KOPT-K1 (cell line): Measurements from ENCODE around the gene BMPR2.
"Not testable (repeated sequence)": the region's sequence is repeated elsewhere in the genome, so short reads cannot be mapped to it uniquely, and the experiment has no call there.

Source experiments
- H3K27ac ChIP-seq: fragments of 200-600 bp; sonication (generic); 2 replicates; pipeline ENCODE4 v1.5.1; 2016; ENCODE audit warnings: antibody characterized with exemption, mild to moderate bottlenecking, low read depth, low read length; ENCODE audit not compliant: poor library complexity, severe bottlenecking
- H3K36me3 ChIP-seq: fragments of 200-600 bp; sonication (generic); 2 replicates; pipeline ENCODE4 v1.5.1; 2017; ENCODE audit warnings: antibody characterized with exemption, mild to moderate bottlenecking, low read length, moderate library complexity; ENCODE audit not compliant: insufficient read depth
- H3K9me3 ChIP-seq: fragments of 200-600 bp; sonication (generic); 2 replicates; pipeline ENCODE4 v1.5.1; 2017; ENCODE audit warnings: antibody characterized with exemption, low read length, mild to moderate bottlenecking; ENCODE audit not compliant: insufficient read depth, poor library complexity, severe bottlenecking

The BMPR2 gene

DNA sequence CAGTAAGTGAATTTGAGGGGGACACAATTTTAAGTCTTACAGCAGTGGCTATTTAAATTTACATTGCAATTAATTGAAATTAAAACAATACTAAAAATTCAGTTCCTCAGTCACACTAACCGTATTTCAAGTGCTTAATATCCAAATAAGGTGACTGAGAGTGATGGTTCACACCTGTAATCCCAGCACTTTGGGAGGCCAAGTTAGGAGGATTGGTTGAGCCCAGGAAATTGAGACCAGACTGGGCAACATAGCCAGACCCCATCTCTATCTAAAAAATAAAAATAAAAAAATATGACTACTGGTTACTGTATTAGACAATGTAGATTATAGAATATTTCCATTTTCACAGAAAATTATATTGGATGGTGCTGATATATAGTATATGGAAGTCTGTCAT lies 79.0 kb downstream of the BMPR2 start:
- H3K27ac ChIP-seq, result no peak overlapping the region

DNA sequence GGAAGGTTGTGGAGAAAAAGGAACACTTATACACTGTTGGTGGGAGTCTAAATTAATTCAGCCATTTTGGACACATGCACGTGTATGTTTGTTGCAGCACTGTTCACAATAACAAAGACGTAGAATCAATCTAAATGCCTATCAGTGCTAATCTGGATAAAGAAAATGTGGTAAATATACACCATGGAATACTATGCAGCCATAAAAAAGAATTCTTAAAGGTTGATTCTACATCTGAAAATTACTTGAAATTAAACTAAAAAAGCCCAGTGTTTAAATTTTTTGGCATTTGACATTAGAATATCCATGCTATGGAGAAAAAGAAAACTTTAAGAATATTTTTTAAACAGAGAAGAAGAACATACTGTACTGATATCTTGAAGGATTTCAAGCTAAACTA lies 84.0 kb downstream of the BMPR2 start:
- no peaks in the 10 kb centered on the region for H3K9me3 ChIP-seq
- H3K27ac ChIP-seq, result no peak overlapping the region
- no peaks in the 10 kb centered on the region for H3K36me3 ChIP-seq

More for the DNA sequence above, 79.0 kb downstream of the BMPR2 start:
- H3K36me3 ChIP-seq, result no peaks in the 10 kb centered on the region
- H3K9me3 ChIP-seq, result no peaks in the 10 kb centered on the region

DNA sequence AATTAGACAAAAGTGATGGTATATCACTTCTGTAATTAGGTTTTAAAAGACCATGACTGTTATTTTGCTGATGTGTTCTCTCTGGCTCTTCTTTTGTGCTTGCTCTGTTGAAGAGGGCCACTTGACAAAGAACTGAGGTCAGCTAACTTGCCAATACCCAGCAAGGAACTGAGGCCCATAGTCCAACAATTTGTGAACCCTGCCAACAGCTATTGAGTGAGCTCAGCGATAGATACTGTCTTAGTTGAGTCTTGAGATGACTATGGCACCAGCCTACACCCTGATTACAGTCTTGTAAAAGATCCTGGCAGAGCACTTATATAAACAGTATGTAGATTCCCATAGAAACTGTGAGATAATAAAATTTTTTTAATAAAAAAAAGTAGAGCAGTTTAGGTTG lies 103.0 kb downstream of the BMPR2 start:
- no peak overlapping the region for H3K27ac ChIP-seq
- H3K9me3 ChIP-seq, result no peaks in the 10 kb centered on the region
- no peaks in the 10 kb centered on the region for H3K36me3 ChIP-seq

DNA sequence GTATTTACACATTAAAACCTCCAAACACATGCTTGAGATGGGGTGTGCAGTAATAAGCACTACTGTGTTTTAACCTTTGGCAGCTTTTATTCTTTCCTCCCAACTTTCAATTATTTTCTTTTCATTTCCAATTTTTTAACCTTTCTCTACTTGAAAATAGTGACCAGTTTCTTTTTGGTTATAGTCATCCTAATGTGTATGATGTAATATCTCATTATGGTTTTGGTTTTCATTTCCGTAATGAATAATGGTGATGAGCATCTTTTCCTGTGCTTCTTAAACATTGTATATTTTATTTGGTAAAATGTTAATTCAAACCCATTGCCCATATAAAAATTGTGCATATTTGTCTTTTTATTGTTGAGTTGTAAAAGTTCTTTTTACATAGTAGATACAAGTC lies 103.5 kb downstream of the BMPR2 start:
- no peaks in the 10 kb centered on the region for H3K9me3 ChIP-seq
- no peak overlapping the region for H3K27ac ChIP-seq

DNA sequence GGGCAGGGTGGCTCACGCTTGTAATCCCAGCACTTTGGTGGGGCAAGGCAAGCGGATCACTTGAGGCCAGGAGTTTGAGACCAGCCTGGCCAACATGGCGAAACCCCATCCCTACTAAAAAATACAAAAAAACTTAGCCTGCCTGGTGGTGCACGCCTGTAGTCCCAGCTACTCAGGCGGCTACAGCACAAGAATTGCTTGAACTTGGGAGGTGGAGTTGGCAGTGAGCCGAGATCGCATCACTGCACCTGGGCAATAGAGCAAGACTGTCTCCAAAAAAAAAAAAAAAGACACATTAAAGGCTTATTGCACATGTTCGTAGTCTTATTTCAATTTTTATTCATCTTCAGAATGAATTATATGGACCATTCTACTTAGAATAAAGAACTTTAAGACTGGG lies 110.2 kb downstream of the BMPR2 start:
- no peaks in the 10 kb centered on the region for H3K36me3 ChIP-seq
- H3K27ac ChIP-seq, result no peak overlapping the region
- H3K9me3 ChIP-seq, result no peaks in the 10 kb centered on the region

More for the DNA sequence above, 103.5 kb downstream of the BMPR2 start:
- H3K36me3 ChIP-seq, result no peaks in the 10 kb centered on the region

DNA sequence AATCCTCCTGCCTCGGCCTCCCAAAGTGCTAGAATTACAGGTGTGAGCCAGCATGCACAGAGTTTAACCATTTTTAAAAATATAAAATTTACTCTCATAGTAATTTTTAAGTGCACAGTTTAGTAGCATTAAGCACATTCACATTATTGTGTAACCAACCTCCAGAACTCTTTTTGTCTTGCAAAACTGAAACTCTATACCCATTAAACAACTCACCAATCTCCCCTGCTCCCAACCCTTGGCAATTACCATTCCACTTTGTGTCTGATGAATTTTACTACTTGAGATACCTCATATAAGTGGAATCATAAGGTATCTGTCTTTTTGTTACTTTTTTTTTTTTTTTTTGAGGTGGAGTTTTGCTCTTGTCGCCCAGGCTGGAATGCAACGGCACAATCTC lies 112.5 kb downstream of the BMPR2 start:
- H3K9me3 ChIP-seq, result no peaks in the 10 kb centered on the region
- no peaks in the 10 kb centered on the region for H3K36me3 ChIP-seq
- H3K27ac ChIP-seq, result no peak overlapping the region

DNA sequence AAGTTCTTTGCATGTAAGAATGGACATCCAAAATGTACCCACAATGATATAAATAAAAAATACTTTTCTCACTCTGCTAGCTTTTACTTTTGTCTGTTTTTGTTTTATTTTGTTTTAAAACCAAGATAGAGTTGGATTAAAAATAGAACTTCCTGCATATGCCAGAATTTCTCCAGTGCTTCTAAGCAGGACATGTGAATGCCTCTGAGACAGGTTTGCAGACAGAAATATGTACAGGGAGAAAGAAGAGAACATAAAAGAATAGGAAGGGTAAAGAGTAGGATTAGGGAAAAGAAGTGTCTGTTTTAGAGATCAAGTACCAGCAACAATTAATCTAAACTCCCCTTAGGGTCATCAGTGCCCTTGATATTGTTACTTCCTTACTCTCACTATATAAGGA lies 114.4 kb downstream of the BMPR2 start:
- no peak overlapping the region for H3K27ac ChIP-seq
- H3K36me3 ChIP-seq, result no peaks in the 10 kb centered on the region
- no peaks in the 10 kb centered on the region for H3K9me3 ChIP-seq

DNA sequence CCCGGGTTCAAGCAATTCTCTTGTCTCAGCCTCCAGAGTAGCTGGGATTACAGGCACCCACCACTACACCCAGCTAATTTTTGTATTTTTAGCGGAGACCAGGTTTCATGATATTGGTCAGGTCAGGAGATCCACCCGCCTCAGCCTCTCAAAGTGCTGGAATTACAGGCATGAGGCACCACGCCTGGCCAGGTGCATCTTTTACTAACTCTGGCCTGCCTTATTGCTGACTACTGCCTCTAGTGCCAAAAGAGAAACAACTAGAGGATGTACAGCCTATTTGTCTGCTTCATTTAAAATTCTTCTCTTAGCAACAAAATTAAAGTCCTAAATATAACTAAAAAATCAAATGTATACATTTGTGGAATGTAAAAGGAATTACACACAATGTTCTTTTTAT lies 115.4 kb downstream of the BMPR2 start:
- no peaks in the 10 kb centered on the region for H3K9me3 ChIP-seq
- no peak overlapping the region for H3K27ac ChIP-seq
- H3K36me3 ChIP-seq, result no peaks in the 10 kb centered on the region

DNA sequence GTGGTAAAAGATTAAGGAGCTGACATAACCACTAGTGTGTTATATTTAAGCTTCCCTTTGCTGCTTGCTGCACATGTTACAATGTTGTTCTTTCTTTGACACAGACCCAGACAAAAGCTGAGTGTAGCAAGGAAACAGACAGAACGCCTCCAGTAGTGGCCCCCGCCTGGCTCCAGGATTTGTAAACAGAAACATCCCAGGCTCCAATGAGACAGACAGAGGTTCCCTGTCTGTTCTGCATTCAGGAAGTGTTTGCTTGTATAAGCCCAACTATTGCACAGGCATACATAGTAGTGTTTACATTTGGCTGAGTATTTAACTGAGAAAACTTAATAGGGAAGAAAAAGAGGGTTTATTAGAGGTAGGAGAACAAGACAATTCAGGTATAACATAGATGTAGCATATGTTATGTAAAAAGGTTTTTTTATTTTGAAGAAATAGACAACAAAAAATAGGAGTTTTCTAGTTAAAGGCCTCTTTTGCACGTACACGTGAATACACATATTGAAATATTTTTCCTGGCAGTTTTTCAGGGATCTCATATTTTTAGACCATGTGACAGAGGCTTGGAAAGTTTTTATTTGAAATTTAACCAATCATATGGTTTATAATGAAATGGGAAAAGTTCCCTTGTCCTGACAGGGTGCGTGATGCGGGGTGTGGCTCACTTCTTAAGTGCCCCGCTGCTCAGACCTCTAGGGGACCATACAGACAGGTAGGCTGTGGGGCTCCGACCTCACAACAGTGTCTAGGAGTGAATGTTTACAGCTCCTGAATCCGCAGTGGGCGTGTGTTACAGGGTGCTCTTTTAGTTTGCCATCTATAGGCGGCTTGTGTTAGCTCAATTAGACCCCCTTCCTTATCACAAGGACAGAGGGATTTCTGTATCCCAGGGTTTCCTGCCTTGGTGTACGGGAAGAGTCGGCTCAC lies 118.4 kb downstream of the BMPR2 start:
- Histone ChIP-seq H3K27ac (no peak overlapping the region), H3K9me3 (no peaks in the 10 kb centered on the region)

DNA sequence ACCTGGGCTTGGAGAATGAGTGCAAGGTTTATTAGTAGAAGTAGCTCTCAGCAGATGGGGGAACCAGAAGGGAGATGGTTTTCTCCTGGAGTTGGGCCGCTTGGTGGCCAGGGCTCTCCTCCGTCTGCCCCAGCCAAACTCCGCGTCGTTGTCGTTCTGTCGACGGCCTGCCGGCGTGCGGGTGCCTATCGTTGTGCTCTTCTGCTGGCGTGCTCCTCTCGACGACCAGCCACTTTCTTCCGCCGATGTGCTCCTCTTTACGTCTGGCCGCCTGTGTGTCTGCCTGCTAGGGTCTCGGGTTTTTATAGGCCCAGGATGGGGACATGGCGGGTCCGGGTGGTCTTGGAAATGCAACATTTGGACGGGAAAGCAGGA lies 119.1 kb downstream of the BMPR2 start:
- Histone ChIP-seq H3K27ac (no peak overlapping the region), H3K9me3 (no peaks in the 10 kb centered on the region), H3K36me3 (no peaks in the 10 kb centered on the region)

More for the DNA sequence above, 118.4 kb downstream of the BMPR2 start:
- no peaks in the 10 kb centered on the region for H3K36me3 ChIP-seq

DNA sequence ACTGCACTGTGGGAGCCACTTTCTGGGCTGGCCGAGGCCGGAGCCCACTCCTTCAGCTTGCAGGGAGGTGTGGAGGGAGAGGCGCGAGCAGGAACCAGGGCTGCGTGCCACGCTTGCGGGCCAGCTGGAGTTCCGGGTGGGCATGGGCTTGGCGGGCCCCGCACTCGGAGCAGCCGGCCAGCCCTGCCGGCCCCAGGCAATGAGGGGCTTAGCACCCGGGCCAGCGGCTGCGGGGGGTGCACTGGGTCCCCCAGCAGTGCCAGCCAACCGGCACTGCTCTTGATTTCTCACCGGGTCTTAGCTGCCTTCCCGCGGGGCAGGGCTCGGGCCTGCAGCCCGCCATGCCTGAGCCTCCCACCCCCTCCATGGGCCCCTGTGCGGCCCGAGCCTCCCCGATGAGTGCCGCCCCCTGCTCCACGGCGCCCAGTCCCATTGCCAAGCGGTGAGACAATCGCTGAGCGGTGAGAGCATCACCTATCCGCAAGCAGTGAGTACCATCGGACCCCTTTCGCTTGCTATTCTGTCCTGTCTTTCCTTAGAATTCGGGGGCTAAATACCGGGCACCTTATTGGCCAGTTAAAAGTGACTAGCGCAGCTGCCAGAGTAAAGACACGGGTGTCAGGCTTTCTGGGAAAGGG lies 120.8 kb downstream of the BMPR2 start:
- H3K27ac ChIP-seq, H3K36me3 ChIP-seq, H3K9me3 ChIP-seq: not testable (repeated sequence)

DNA sequence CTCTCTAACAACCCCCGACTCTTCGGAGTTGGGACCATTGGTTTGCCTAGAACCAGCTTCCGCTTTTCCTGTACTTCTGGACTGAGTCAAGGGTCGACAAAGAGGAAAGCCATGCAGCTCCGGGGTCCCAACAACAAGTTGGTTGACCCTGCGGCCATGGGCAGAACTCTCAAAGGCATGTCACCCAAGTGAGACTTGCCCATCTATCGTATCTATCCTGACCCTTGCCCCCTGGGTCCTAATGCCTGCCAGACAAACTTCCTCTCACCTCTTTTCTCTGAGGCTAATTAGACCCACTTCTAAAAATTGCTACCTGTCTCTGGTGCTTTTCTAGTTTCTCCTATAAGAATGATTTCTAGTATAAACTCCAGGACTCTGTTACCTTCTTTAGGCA lies 121.3 kb downstream of the BMPR2 start:
- H3K36me3 ChIP-seq, H3K9me3 ChIP-seq: not testable (repeated sequence)

DNA sequence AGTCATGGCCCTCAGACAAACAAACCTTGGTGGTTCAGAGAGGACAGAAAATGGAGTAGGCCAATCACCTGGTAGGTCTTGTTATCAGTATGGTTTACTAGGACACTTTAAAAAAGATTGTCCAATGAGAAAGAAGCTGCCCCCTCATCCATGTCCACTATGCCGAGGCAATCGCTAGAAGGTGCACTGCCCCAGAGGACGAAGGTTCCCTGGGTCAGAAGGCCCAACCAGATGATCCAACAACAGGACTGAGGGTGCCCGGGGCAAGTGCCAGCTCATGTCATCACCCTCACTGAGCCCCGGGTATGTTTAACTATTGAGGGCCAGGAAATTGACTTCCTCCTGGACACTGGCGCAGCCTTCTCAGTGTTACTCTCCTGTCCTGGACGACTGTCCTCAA lies 123.7 kb downstream of the BMPR2 start:
- not testable (repeated sequence) for H3K36me3 ChIP-seq, H3K9me3 ChIP-seq, H3K27ac ChIP-seq

More for the DNA sequence above, 121.3 kb downstream of the BMPR2 start:
- not testable (repeated sequence) for H3K27ac ChIP-seq

DNA sequence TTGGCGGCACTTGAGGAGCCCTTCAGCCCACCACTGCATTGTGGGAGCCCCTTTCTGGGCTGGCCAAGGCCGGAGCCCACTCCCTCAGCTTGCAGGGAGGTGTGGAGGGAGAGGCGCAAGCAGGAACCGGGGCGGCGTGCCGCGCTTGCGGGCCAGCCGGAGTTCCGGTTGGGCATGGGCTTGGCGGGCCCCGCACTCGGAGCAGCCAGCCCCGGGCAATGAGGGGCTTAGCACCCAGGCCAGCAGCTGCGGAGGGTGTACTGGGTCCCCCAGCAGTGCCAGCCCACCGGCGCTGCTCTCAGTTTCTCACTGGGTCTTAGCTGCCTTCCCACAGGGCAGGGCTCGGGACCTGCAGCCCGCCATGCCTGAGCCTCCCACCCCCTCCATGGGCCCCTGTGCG lies 127.1 kb downstream of the BMPR2 start:
- not testable (repeated sequence) for H3K36me3 ChIP-seq, H3K9me3 ChIP-seq, H3K27ac ChIP-seq

DNA sequence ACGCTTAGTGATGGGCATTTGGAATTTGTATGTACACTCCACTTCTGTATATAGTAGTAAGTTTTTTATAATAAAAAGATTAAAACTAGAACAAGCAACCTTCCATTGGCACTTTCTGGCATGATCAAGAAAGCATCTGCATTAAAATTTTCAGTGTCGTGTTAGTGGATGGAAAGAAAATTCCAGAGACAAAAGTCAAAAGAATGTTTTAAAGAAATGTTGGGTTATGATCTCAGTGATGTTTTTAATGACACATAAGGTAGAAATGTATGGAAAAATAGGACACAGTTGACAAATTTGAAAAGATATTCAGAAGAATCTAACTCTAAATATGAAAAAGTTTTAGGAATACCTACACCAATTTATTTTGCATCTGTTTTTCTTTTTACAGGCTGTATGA lies 132.6 kb downstream of the BMPR2 start:
- Histone ChIP-seq H3K27ac (no peak overlapping the region), H3K9me3 (no peaks in the 10 kb centered on the region)

DNA sequence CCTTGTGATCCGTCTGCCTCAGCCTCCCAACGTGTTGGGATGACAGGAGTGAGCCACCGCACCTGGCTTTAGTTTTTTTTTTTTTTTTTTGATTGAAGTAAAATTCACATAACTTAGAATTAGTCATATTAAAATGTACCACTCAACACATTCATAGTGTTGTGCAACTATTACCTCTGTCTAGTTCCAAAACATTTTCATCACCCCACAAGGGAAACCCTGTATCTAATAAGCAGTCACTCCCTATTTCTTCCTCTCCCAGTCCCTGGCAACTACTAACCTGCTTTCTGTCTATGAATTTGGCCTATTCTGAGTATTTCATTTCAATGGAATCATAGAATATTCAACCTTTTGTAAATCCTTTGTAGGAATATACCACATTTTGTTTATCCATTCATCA lies 134.8 kb downstream of the BMPR2 start:
- Histone ChIP-seq H3K36me3 (no peaks in the 10 kb centered on the region), H3K9me3 (no peaks in the 10 kb centered on the region), H3K27ac (no peak overlapping the region)

More for the DNA sequence above, 132.6 kb downstream of the BMPR2 start:
- no peaks in the 10 kb centered on the region for H3K36me3 ChIP-seq
